HTERT RPE-1 (cell line): ENCODE results near the gene TMEM217.

ENCODE experiments used
- in situ Hi-C: fragments of 300-500 bp; cut with MboI; formaldehyde crosslinking; loops from 4 replicates; pipeline ENCODE4 v1.14.3; 2020; ENCODE audit warnings: low sequenced_read_pairs

The TMEM217 gene

DNA sequence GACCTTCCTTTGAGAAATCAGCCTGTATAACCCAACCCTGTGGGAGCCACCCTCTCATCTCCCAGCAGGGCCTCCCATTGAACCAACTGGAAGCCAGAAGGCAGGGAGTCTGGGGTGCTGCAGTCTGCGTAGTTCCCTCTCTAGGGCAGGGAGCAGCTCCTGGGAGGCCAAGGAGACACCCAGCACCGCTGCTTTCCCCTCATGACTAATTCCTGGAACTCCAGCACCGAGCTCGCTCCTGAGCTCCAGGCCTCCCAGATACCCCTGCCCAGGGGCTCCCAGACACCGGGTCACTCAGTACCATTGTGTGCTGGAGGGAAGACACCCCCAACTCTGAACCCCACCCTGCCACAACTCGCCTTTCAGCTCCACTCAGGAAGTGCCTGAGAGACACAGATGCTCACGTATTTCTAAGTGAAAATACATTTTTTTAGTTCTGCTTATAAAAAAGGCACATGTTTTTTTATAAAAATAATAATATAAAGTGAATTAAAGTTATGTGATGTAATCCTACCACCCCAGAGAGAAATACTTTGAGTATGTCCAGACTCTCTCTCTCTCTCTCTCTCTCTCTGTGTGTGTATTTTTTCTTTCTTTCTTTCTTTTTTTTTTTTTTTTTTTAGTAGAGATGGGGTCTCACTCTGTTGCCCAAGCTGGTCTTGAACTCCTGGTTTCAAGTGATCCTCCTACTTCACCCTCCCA lies 70.5 kb downstream of the TMEM217 start:
- in situ Hi-C loops = loop anchor here (25.0 kb wide), 1 partner anchor 150 kb away; no protein-coding TSS in a partner anchor

DNA sequence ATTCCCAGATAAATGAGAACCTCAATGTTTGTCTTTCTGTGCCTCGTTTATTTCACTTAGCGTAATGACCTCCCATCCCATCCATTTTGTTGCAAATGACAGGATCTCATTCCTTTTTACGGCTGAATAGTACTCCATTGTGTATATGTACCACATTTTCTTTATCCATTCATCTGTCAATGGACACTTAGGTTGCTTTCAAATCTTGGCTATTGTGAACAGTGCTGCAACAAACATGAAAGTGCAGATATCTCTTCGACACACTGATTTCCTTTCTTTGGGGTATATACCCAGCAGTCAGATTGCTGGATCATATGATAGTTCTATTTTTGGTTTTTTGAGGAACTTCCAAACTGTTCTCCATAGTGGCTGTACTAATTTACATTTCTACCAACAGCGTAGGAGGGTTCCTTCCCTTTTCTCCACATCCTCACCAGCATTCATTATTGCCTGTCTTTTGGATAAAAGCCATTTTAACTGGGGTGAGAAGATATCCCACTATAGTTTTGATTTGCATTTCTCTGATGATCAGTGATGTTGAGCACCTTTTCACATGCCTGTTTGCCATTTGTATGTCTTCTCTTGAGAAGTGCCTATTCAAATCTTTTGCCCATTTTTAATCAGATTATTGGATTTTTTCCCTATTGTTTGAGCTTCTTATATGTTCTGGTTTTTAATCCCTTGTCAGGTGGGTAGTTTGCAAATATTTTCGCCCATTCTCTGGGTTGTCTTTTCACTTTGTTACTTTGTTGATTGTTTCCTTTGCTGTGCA lies 71.8 kb downstream of the TMEM217 start:
- in situ Hi-C loops = loop anchor here (25.0 kb wide), 1 partner anchor 149 kb away; no protein-coding TSS in a partner anchor

GRCh38 chr6:37182736-37183590 lies 75.0 kb downstream of the TMEM217 start:
- in situ Hi-C loops = loop anchor here (25.0 kb wide), 1 partner anchor 146 kb away; no protein-coding TSS in a partner anchor

DNA sequence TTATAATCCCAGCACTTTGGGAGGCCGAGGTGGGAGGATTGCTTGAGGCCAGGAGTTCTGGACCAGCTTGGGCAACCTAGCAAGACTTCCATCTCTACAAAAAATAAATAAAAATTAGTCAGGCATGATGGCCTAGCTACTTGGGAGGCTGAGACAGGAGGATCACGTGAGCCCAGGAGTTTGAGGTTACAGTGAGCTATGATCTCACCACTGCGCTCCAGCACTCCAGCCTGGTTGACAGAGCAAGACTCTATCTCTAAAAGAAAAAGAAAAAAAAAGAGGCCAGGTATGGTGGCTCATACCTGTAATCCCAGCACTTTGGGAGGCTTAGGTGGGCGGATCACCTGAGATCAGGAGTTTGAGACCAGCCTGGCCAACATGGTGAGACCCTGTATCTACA lies 77.3 kb downstream of the TMEM217 start:
- in situ Hi-C loops = loop anchor here (25.0 kb wide), 1 partner anchor 143 kb away; no protein-coding TSS in a partner anchor

DNA sequence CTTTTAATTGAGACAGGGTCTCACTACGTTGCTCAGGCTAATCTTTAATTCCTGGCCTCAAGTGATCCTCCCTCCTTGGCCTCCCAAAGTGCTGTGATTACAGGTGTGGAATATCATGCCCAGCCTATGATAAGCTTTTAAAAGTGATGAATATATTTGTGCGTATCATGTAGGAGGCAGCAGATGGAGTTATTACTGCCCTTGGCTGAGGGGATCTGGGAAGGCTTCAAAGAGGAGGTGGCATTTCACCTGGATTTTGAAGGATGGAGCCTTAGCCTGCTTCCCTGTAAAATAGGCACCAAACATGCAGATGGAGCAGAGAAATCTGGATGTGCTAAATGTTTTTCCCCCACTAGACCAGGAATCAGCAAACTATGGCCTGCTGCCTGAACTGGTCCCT lies 77.9 kb downstream of the TMEM217 start:
- in situ Hi-C loops = loop anchor here (25.0 kb wide), 1 partner anchor 143 kb away; no protein-coding TSS in a partner anchor

- in situ Hi-C loops = loop anchor here (25.0 kb wide), 1 partner anchor 141 kb away; no protein-coding TSS in a partner anchor
Observed at GRCh38 chr6:37177935-37178517, 79.9 kb downstream of the TMEM217 start.

DNA sequence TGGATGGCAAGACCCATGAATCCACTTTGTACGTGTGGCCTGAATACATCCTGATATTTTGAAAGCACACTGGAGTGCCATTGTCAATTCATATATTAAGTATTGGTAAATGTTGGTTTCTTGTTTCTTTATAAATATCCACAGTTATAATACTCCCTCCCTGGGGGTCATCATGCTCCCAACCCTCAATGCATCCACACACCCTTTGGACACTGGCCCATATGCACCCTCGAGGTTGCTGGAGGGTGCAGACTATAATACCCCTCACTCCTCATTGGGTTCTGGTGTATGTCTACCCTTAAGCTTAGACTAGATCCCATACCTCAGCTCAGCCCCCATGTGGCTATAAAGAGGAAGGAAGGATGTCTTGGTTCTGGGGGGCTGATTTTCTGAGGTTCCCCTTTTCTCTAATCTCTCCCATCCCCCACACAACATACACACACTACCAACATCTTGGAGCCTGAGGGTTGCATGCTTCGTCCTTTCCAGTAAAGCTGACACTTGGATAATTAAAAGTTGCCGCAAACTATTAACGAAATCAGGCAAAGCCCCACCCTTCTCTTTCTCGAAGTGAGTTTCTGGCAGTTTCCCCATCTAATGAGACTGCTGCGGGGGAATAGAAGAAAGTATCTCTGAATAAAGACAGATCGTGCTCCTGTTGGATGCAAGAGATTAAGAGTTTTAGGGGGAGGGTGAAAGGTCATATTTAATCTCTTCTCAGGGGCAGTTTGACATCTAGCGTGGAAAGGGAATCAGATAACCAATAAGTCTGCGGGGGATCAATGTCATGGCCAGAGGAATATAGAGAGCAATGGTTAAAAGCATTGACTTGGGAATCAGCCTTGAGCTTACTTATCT lies 80.6 kb downstream of the TMEM217 start:
- in situ Hi-C loops = loop anchor here (25.0 kb wide), 1 partner anchor 140 kb away; no protein-coding TSS in a partner anchor

DNA sequence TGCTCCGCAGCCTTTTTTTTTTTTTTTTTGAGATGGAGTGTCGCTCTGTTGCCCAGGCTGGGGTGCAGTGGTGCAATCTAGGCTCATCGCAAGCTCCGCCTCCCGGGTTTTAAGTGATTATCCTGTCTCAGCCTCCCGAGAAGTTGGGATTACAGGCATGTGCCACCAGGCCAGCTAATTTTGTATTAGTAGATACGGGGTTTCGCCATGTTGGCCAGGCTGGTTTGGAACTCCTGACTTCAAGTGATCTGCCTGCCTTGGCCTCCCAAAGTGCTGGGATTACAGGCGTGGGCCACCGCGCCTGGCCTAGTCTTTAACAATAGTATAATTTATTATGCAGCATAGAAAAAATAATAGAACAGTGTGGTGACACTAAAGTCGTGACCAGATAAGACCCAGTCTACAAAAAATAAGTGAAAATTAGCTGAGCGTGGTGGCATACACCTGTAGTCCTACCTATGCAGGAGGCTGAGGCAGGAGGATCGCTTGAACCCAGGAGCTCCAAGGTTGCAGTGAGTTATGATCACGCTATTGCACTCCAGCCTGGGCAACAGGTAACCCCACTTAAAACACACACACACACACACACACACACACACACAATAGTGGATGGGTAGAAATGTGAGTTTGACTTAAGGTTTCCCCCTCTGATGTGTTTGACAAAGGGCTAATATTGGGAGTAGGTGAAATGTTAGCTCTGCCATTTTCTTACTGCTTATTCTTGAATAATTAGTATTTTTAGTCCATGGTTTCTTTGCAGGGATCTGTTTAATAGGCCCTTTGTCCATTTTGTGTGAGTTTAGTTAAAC lies 81.5 kb downstream of the TMEM217 start:
- in situ Hi-C loops = loop anchor here (25.0 kb wide), 1 partner anchor 139 kb away; no protein-coding TSS in a partner anchor

- in situ Hi-C loops = loop anchor here (25.0 kb wide), 1 partner anchor 138 kb away; no protein-coding TSS in a partner anchor
Observed at GRCh38 chr6:37175332-37176267, 82.3 kb downstream of the TMEM217 start.

DNA sequence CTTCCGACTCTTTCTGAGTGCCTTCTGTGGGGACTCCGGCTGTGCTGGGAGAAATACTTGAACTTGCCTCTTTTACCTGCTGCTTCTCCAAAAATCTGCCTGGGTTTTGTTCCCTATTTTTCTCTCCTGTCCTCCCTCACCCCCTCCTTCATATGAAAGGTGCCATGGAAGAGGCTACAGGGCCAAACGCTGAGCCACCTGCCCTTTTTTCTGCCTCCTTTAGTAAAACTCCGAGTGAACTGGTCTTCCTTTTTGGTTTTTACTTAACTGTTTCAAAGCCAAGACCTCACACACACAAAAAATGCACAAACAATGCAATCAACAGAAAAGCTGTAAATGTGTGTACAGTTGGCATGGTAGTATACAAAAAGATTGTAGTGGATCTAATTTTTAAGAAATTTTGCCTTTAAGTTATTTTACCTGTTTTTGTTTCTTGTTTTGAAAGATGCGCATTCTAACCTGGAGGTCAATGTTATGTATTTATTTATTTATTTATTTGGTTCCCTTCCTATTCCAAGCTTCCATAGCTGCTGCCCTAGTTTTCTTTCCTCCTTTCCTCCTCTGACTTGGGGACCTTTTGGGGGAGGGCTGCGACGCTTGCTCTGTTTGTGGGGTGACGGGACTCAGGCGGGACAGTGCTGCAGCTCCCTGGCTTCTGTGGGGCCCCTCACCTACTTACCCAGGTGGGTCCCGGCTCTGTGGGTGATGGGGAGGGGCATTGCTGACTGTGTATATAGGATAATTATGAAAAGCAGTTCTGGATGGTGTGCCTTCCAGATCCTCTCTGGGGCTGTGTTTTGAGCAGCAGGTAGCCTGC lies 83.2 kb downstream of the TMEM217 start:
- in situ Hi-C loops = loop anchor here (25.0 kb wide), 1 partner anchor 137 kb away; no protein-coding TSS in a partner anchor

GRCh38 chr6:37174196-37174514 lies 83.8 kb downstream of the TMEM217 start:
- in situ Hi-C loops = no loop called here

DNA sequence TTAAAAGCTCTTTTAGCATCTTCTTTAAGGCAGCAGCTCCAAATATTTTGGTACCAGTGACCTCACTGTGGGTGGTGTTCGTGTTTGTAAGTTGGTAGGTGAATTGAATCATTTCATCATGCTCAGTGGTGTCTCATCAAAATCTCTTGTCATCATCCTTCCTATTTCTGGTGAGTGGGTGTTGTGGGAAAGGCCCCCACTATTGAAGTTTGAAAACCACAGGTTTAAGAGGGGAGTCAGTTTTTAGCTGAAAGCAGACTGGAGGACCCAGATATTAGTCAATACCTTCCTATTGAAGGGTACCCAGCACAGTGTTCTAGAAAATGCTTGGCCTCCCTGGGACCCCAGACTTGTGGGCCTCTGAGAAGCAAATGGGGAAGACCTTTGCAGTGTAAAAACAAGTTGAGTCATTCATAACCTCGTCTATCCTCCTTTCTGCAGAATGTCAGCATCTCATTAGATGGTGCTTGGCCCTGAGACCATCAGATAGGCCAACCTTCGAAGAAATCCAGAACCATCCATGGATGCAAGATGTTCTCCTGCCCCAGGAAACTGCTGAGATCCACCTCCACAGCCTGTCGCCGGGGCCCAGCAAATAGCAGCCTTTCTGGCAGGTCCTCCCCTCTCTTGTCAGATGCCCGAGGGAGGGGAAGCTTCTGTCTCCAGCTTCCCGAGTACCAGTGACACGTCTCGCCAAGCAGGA lies 84.3 kb downstream of the TMEM217 start:
- in situ Hi-C loops = no loop called here

GRCh38 chr6:37172912-37173492 lies 84.9 kb downstream of the TMEM217 start:
- in situ Hi-C loops = no loop called here

DNA sequence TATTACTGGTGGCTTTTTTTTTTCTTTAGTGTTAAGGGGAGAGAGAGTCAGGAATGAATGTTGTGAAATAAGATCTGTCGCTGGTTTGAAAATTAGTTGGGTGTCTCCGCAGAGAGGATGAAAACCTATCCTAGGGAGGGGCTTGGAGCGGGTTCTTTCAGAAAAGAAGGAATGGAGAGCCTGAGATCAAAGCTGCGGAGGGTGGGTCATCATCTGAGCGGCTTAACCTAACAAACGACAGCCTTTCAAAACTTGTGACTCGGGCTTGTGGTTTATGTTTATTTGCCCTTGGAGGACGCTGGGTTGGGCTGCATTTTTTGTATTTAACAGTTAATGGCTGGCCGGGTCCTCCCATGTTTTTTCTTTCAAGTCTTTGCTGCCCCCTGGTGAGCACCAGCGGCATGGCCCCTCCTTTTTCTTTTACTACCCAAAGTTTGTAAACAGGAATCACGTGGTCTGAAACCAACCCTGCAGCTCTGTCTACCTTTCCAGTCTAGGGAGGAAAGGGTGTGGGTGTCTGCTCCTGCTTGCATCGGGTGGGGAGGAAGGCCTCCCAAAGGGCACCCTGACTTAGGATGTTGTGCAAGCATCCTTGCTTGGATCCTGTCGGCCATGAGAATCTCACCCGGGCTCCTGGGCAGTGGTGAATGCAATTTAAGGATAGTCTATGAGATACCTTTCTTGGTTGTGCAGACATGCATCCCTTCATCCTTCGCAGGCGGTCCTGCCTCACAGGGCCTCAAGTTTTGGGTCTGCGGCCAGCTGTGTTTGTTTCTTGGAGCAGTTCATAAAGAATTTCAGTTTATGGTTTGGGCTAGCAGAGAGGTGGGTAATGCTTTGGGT lies 85.8 kb downstream of the TMEM217 start:
- in situ Hi-C loops = no loop called here
